SKM-1 treated with dmso at 0.1 percent for 144 hours (cell line): ENCODE measurements around the gene RMDN2.

Source experiments
- DNase-seq: peaks from one replicate; lab custom pipeline; 2025; ENCODE audit not compliant: unreplicated experiment; lab: John Stamatoyannopoulos, UW

The RMDN2 gene

DNA sequence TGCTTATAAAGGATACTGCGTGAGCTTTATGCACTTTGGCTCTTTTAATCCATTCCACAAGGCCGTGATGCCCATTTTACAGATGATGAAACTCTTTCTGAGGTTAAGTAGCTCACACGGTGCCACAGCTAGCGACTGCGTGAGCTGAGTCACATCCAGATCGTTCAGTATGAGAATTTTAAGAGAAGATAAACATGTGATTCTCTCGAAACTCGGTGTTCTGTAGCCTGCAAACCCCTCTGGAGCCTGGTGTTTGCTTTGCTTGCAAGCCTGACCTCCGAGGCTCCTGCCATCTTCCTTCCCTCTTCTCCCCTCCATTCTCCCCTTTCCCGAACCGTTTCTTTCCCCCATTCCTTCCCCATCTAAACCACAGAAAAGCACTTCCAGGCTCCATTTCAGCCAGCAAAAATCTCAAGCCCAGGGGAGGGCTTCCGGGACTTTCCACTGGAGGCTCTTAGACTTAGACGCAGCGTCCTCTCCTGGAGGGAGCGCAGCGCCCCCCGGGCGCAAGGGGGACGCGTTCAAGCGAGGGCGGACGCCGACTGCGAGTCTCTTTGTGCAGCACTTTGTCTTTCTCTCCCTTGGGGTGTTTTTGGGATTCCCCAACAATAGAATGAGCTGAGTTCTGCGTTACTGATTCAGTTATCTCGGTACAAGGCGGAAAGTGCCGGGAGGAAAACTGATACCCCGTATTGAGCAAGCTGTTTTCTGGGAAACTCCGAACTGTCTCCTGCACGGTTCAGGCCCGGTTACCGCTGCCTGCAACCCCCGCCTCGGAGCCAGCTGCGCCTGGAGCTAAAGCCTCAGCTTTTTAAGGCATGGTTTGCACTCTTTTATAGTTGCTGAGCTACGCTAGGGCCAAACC, 112.9 kb downstream of the RMDN2 start:
- no peak for DNase-seq

- no peak for DNase-seq
These were observed 113.6 kb downstream of the RMDN2 start for GRCh38 chr2:38038682-38039081.

GRCh38 chr2:38039121-38039910, 114.2 kb downstream of the RMDN2 start:
- no peak for DNase-seq

DNA sequence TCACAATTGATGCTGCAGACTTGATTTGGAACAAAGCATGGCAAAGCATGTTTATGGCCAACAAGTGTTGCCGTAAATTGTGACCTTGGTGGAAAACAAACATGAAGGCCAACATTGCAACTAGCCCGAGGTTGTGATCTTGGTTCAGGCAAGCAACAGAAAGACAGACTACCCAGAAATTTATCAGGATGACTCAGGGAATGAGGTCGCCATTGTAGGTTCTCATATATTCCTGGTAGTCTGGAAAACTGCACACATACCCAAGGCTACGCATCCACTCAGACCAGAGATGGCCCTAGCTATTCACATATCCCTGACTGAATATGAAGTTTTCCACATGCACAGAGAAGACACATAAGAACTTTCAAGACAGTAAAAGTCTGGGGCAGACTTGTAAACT, 120.7 kb downstream of the RMDN2 start:
- DNase-seq, result no peak

- DNase-seq, result no peak
These were observed 131.1 kb downstream of the RMDN2 start for GRCh38 chr2:38056216-38056615.

DNA sequence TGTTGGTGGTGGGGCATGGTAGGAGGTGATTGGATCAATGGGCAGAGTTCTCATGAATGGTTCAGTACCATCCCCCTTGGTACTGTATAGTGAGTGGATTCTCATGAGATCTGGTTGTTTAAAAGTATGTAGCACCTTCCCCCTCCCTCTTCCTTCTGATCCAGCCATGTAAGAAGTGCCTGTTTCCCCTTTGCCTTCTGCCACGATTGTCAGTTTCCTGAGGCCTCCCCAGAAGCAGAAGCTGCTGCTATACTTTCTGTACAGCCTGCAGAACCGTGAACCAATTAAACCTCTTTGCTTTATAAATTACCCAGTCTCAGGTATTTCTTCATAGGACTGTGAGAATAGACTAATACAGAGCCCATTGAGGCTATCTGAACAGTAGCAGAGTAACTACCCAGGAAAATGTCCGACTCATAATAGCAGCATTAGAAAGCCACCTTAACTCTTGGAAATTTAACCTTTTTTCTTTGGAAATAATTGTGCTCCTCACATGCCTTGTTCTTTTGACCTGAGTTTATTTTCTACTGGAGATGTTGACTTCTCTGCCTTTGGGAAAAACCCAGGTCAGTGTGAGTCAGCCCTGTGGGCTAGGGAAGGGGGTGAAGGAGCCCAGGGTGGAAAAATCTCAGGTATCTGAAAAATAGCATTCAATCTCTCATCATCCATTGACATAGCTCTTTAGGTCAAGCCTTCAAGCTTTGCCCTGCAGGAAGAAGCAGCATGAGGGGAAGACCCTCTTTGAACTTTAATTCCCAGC, 132.7 kb downstream of the RMDN2 start:
- DNase-seq, result peak; percentile 45

DNA sequence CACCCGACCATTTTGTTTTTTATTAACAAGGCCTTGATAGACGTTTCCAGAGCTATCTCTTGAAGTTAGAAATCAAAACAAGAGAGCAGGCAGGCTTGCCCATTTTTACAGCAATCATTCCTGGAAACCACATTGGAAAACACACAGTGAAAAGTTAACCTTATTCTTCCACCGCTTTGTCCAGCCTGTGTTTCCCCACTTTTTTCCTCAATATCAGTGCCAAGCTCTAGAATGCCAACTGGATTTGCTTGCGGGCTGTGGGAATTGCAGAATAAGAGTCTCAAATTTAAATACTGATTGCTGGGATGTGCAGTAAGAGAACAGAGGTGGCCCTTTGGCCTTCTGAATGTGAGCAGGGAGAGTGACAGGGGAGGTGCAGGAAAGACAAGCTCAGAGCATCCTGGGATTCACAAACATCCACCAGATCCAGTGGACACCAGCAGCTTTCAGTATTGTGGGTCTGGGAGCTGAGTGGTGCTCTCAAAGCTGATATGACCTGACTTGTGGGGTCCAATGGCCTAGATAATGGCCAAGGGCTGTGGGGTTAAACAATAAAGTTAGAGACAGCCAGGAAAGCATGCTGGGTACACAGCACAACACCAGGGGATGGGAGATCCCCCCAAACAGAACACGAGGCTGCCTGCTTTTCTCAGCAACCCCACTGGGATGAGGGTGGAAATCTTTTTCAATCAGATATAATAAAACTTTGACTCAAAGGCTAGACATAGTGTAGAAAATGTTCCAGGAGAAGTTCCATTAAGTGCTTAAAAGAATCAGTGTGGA, 135.3 kb downstream of the RMDN2 start:
- no peak for DNase-seq

GRCh38 chr2:38064801-38065501, 139.9 kb downstream of the RMDN2 start:
- no peak for DNase-seq

DNA sequence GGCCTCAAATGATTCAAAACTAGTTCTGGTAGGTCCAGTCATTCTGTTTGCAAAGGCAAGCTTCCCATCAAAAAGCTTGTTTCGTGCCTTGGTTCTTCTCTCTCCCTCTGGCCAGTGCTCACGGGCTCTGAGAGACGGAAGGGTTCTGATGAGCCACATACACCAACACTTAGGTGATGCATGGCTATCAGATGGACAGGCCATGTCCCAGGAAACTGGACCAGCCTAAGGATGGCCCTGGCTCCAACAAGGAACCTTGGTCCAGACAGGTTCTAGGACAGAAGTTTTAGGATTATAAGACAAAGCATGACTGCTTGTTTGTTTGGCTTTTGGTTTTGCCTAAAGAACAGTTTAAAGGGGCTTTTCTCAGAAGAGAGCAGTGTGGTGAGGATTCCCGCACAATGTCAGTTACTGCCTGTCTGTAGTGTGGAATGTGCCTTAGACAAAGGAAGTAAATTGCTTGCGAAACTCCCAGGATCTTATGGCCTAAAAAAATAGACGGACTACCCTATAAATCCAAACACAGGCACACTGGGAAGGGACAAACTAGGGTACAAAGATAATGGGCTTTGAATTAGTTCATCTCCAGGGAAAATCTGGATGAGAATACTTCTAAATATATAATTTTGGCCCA, 140.5 kb downstream of the RMDN2 start:
- no peak for DNase-seq

- DNase-seq, result no peak
These were observed 141.5 kb downstream of the RMDN2 start for GRCh38 chr2:38066421-38067115.
